ENCODE data around the gene EFCAB6.

Gene EFCAB6

GRCh38 chr22:43502306-43502874, 309.7 kb downstream of the EFCAB6 start:
- no peak for DNase-seq (ENCODE audit: low read depth)

GRCh38 chr22:43501878-43502277, 310.2 kb downstream of the EFCAB6 start:
- DNase-seq (ENCODE audit: low read depth) = no peak

GRCh38 chr22:43500792-43501785, 311.0 kb downstream of the EFCAB6 start:
- no peak for DNase-seq (ENCODE audit: low read depth)

DNA sequence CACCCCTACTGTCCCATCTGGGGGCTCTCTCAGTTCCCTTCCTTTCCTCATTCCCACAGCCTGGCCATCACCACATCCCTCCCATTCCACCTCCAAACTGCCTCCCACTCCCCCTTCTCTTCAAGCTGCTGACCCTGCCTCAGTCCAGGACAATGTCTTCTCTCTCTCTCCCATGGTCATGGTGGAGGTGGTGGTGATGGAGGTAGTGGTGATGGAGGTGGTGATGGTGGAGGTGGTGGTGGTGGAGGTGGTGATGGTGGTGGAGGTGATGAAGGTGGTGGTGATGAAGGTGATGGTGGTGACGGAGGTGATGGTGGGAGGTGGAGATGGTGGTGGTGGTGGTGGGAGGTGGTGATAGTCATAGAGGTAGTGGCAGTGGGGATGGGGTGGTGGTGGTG, 313.2 kb downstream of the EFCAB6 start:
- no peak for DNase-seq (ENCODE audit: low read depth)

GRCh38 chr22:43497956-43498855, 313.9 kb downstream of the EFCAB6 start:
- no peak for DNase-seq (ENCODE audit: low read depth)

- no peak for DNase-seq (ENCODE audit: low read depth)
Observed at GRCh38 chr22:43493297-43493696, 318.8 kb downstream of the EFCAB6 start.

DNA sequence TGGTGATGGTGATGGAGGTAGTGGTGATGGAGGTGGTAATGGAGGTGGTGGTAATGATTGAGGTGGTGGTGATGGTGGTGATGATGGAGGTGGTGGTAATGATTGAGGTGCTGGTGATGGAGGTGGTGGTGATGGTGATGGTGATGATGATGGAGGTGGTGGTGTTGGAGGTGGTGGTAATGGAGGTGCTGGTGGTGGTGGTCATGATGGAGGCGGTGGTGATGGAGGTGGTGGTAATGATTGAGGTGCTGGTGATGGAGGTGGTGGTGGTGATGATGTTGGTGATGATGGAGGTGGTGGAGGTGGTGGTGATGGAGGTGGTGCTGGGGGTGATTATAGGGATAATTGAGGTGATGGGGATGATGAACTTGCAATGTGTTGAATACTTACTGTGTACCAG, 320.4 kb downstream of the EFCAB6 start:
- no peak for DNase-seq (ENCODE audit: low read depth)

DNA sequence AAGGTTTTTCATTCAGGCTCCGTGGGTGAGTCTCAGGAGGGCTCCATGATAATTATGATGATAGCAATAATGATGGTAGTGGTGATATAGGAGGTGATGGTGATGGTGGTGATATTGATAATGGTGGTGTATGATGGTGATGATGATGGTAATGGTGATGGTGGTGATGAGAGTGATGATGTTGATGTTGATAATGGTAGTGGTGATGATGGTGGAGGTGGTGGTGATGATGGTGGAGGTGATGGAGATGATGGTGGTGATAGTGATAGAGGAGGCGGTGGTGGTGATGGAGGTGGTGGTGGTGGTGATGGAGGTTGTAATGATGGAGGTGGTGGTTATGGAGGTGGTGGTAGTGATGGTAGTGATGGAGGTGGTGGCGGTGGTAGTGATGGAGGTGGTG, 320.9 kb downstream of the EFCAB6 start:
- DNase-seq (ENCODE audit: low read depth) = no peak

DNA sequence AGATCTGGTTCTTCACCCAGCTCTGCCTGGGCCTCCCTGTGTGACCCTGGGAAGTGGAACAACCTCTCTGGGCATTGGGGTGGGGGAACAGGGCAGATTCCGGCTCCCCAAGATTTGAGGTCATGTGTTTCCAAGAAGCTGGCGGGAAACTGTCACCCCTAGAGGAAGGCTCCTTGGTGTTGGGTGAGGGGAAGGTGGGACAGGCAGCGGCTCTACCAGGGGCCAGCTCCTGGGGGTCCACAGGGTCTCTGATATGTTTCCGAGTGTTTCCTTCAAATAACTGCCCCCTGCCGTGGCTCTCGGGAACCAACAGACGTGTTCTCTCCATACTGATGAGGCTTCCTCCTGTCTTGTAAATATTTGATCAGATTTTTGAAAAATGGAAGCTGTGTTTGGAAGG, 321.8 kb downstream of the EFCAB6 start:
- DNase-seq (ENCODE audit: low read depth) = no peak

DNA sequence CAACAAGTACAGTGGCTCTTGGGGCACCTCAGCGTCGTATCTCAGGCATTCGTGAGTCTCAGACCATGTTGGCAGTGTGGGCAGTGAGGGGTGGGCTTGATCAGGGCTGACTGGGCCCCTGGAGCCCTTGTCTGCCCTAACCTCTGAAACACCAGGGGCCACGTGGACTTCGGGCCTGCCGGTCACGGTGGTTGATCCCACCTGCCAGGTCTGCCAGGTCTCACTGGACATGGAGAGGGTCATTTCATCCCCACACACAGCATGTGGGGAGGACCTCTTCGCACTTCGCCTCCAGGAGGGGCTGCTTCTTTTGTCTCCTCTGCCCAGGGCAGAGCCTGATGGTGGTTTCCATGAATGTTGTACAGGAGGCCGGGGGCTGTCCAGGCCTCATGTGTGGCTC, 323.2 kb downstream of the EFCAB6 start:
- no peak for DNase-seq (ENCODE audit: low read depth)

GRCh38 chr22:43488031-43488866, 323.9 kb downstream of the EFCAB6 start:
- no peak for DNase-seq (ENCODE audit: low read depth)

GRCh38 chr22:43487311-43488030, 324.6 kb downstream of the EFCAB6 start:
- DNase-seq (ENCODE audit: low read depth) = no peak

DNA sequence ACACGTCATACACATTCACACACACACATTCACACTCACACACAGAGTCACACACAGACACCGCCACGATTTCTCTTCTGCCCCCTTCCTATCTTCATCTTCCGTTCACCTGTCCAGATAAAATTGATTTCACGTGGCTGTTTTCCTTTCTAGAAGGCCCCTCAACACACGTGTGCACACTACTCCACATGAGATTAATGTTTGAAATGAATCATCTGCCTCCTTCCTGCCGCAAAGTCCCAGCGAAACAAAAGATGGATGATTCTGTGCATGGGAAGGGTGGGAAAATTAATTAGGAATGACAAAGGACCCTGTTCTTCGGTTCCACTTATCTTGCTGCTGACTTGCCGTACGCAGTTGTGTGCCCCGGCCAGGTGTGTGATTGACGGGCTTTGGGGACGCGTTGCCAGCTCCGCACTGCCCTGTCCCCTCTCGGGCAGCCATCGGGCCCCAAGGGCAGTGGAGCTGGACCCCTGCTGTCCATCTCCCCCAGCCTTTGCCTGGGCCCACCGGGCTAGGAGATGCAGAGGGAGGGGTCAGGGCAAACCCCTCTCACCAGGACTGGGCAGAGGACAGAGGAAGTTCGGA, 326.5 kb downstream of the EFCAB6 start:
- no peak for DNase-seq (ENCODE audit: low read depth)

GRCh38 chr22:43484227-43484626, 327.9 kb downstream of the EFCAB6 start:
- DNase-seq (ENCODE audit: low read depth) = no peak

DNA sequence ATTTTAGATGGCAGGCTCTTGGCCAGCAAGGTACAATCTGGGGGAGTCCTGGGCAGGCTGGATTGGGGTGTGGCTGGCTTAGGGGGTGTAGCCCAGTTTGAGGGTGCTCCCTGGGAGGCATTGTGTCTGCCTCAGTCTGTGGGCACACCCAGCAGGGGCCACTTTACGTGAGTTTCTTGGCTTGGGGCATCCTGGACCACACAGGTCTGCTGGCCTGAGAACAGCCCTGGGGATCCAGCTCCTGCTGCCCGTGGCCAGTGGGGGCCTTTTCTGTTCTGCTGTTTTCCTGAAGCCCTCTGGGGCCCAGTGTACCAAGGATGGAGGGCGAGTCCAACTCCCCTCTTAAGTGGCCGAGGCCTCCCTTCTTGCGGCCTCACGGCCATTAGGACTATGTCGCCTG, 328.4 kb downstream of the EFCAB6 start:
- DNase-seq (ENCODE audit: low read depth) = no peak

- DNase-seq (ENCODE audit: low read depth) = no peak
Observed at GRCh38 chr22:43483266-43483665, 328.8 kb downstream of the EFCAB6 start.

DNA sequence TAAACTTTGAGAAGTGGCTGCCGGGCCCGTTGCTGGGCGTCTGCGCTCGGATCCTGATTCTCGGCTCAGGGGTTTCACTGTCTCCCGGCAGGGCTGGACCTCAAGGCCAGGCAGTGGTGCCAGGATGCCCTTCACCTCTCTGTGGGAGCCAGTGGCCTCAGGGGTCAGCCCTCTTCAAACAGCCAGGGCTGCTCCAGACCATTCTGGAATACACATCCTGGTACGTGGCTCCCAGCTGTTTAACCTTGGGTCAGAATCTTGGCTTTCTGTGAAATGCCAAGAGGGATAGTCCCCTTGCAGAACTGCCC, 329.8 kb downstream of the EFCAB6 start:
- no peak for DNase-seq (ENCODE audit: low read depth)

GRCh38 chr22:43481568-43482317, 330.4 kb downstream of the EFCAB6 start:
- no peak for DNase-seq (ENCODE audit: low read depth)

- DNase-seq (ENCODE audit: low read depth) = no peak
Observed at GRCh38 chr22:43479962-43480361, 332.1 kb downstream of the EFCAB6 start.

Measured in ELR (cell line).